Daoy (cell line): ENCODE results near the gene TRIM29. TPM values are rescaled to one million over a fixed set of nuclear protein-coding genes. Genes with fewer than 3 reads are reported as not detected.
A peak's percentile ranks its signal among the peaks of the same experiment; 100 is the strongest.
"Not testable (repeated sequence)": the region's sequence is repeated elsewhere in the genome, so short reads cannot be mapped to it uniquely, and the experiment has no call there.

Experiments used
- DNase-seq: peaks from one replicate; pipeline ENCODE4 v3.0.0-alpha.2; 2015; ENCODE audit warnings: low read depth
- total RNA-seq: library from RNA; depleted of rRNA; stranded (reverse); fragments of >200 nt; shearing (Covaris generic); gene quantifications from 2 replicates; pipeline ENCODE4 v1.2.3, GENCODE V29; 2014

Gene TRIM29
- total RNA-seq, 1 experiment from 2014 or later = 0.06 TPM

GRCh38 chr11:120172054-120172911 is 34.4 kb upstream of the TRIM29 start:
- peak; percentile 70 for DNase-seq

DNA sequence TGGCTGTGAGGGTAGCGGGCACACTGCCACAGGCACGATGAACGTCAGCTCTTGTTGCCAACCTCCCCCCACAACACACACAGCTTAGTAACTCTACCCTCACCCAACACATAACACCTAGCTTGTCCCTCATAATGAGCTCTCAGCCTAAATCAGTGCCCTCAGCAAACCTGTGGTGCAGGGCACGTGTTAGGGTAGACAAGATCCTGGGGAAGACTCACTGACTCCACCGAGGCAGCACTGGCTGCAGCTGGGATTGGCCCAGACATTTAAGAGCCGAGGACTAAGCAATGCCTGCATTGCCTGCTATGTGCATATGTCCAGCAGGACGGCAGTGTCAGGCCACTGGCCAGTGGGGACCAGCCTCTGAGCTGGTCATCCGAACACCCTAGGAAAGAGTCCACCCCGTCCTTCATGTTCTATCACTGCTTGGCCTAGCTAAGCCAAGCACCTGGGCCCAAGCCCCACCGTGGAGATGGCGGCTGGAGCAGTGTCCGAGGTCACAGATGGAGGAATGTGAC is 32.9 kb upstream of the TRIM29 start:
- DNase-seq = no peak

DNA sequence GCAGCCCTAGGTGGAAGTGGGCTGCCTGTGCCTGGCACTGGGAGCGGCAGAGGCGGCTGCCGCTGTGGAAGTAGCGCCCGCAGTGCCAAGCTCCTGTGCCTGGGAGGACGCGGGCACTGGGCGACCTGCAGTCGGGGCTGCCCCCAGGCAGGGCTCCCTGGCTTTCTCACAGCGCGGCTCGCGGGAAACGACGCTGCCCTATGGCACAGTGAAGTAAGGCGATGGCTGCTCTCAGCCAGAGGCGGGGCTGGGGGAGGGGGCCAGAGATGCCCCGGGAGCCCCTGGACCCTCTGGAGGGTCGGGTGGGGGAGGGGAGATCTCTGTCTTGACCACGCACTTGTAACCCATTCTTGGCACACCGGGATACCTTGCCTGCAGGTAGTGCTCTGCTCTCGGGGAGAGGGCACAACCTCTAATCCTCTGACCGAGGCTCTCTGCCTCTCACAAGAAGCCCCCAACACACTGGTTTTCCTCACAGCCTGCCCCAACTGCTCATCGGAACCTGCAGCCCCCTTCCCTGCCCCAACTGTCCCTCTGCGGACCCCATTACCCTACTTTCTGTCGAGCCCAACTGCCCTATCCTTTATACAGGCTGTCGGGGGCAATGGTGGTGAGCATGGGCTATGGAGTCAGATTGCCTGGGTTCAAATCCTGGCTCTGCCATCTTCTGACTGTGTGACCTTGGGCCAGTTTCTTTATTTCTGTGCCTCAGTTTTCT is 32.2 kb upstream of the TRIM29 start:
- no peak for DNase-seq

GRCh38 chr11:120168960-120169681 is 31.2 kb upstream of the TRIM29 start:
- peak; percentile 82 for DNase-seq

- DNase-seq = no peak
Observed at GRCh38 chr11:120168108-120168959, 30.4 kb upstream of the TRIM29 start.

GRCh38 chr11:120167659-120168058 is 29.7 kb upstream of the TRIM29 start:
- no peak for DNase-seq

GRCh38 chr11:120160436-120160835 is 22.5 kb upstream of the TRIM29 start:
- DNase-seq = no peak

DNA sequence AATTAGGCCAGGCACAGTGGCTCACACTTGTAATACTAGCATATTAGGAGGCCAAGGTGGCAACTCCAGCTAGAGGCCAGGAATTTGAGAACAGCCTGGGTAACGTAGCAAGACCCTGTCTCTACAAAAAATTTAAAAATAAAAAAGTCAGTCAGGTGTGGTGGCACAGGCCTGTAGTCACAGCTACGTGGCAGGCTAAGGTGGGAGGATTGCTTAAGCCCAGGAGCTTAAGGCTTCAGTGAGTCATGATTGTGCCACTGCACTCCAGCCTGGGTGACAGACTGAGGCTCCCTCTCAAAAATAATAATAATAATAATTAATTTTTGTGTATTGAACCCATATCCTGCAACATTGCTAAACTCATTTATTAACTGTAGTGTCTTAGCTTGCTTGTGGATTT is 15.3 kb upstream of the TRIM29 start:
- no peak for DNase-seq

DNA sequence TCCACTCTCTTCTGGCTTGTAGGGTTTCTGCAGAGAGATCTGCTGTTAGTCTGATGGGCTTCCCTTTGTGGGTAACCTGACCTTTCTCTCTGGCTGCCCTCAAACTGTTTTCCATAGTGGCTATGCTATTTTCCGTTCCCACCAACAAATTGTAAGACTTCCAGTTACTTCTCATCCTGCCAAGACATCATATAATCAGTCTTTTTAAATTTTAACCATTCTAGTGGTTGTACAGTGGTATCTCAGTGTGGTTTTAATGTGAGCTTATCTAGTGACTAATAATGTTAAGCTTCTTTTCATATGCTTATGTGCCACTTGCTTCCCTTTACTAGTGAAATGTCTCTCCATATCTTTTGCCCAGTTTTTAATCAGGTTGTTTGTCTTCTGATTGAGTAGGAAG is 13.6 kb upstream of the TRIM29 start:
- DNase-seq = no peak

GRCh38 chr11:120149246-120149645 is 11.3 kb upstream of the TRIM29 start:
- no peak for DNase-seq

GRCh38 chr11:120147950-120148270 is 10.0 kb upstream of the TRIM29 start:
- DNase-seq = no peak

DNA sequence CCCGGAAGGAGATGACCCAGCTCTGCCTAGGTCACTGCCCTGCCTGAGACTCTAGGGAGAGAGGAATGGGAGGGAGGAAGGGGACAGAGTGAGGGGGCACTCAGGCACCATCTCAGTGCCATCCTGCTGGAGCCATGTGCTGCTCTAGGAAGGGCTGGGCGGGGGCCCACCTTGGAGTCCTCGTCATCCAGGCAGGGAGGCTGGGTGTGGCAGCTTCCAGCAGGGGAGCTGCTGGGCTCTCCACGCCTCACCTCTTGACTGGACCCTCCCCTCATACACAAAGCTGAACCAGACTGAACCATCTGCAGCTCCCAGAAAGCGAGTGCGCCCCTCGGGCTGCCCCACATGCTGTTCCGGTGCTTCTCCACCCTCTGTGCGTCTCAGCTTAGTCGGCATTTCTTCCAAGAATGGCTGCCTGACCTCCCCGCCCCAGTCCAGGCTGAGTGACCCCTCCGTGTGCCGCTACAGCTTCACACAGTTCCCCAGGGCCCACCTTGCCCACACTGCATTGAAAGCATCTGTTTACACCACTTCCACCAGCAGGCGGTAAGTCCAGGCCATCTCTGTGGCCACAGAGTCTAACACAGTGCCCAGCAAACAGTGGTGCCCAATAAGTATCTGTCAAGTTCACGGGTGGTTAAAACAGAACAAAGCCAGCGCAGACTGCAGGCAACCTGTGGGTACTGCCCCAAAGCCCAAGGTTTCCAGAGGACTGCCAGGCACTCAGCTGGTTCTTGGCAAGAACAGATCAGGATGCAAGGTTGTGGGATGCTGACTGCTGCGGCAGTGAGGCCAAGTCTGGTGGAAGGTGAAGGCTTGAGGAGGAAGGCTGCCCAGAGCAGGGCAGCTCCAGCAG is 9.4 kb upstream of the TRIM29 start:
- DNase-seq = no peak

DNA sequence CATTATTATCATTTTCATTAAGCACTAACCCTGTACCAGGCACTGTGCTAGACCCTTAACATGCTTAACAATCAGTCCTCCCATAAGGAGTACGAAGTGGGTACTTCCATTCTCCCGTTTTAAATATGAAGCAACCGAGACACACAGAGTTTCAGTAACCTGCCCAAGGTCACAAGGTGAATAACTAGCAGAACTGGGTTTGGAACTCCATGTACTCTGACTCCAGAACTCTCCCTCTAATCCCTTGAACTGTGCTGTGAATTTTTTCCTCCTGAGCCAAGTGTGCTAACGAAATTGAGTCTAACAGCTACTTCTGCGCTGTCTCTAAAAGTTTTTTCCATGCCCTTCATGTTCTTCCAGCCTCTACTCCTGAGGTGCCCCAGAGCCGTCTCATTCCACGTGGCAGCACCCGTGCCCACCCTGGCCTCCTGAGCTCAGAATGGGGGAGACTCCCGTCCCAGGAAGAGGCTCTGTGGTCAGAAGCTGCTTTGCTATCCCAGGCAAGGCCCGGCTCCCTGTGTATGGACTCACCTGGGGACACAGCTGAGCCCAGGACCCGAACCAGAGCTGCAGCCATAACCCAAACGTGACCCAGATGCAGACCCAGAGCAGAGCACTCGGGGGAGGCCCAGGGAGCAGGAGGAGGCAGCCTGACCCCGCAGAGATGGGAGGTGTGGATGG is 8.6 kb upstream of the TRIM29 start:
- no peak for DNase-seq

GRCh38 chr11:120144501-120144900 is 6.6 kb upstream of the TRIM29 start:
- DNase-seq = no peak

DNA sequence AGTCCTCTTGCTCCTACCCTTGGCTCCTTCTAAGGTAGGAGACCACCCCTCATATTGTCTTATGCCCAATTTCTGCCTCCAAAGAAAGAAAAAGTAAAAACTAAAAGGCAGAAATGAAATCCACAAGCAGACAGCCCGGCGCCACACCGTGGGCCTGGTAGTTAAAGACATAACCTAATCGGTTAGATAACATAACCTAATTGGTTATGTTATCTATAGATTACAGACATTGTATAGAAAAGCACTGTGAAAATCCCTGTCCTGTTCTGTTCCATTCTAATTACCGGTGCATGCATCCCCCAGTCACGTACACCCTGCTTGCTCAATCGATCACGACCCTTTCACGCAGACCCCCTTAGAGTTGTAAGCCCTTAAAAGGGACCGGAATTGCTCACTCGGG is 5.6 kb upstream of the TRIM29 start:
- not testable (repeated sequence) for DNase-seq

GRCh38 chr11:120142441-120143100 is 4.7 kb upstream of the TRIM29 start:
- no peak for DNase-seq

GRCh38 chr11:120141768-120142423 is 4.0 kb upstream of the TRIM29 start:
- no peak for DNase-seq

GRCh38 chr11:120141113-120141767 is 3.3 kb upstream of the TRIM29 start:
- no peak for DNase-seq
